Right atrium auricular region (tissue), 2 donors: ENCODE results near the gene KRT84. TPM values are rescaled to one million over a fixed set of nuclear protein-coding genes. Genes with fewer than 3 reads are reported as not detected.

Experiments used
- DNase-seq: peaks from one replicate; pipeline ENCODE4 v3.0.0-alpha.2; 2019; ENCODE audit warnings: low spot score
- H3K27ac ChIP-seq, 2 donors: fragments of 200-600 bp; sonication (generic); 1 replicate in 1 of 2; 2 replicates in 1 of 2; pipeline ENCODE4 v1.5.1; 2016 to 2019
- H3K27me3 ChIP-seq, 2 donors: fragments of 200-600 bp; sonication (generic); one replicate each; pipeline versions ENCODE4 v1.5.1 to v1.6.0; 2017 to 2019
- H3K36me3 ChIP-seq: fragments of 200-600 bp; sonication (generic); one replicate; pipeline ENCODE4 v1.5.1; 2016
- H3K4me1 ChIP-seq, 2 donors: fragments of 200-600 bp; sonication (generic); one replicate each; pipeline versions ENCODE4 v1.5.1 to v1.6.0; 2017 to 2019
- H3K4me3 ChIP-seq, 2 donors: fragments of 200-600 bp; sonication (generic); 1 replicate in 1 of 2; 2 replicates in 1 of 2; pipeline ENCODE4 v1.5.1; 2017 to 2019; ENCODE audit warnings: mild to moderate bottlenecking in 1 of 2, moderate library complexity in 1 of 2
- H3K9me3 ChIP-seq, 2 donors: fragments of 200-600 bp; sonication (generic); one replicate each; pipeline ENCODE4 v1.5.1; 2019
- CTCF ChIP-seq, 2 donors: fragments of 200-600 bp; sonication (generic); IDR thresholded peaks; one replicate each; pipeline ENCODE4 v1.5.1; 2019; ENCODE audit warnings: antibody characterized with exemption in 2 of 2
- total RNA-seq, 2 donors: library from RNA; depleted of rRNA; stranded (reverse); fragments of >200 nt; gene quantifications; one replicate each; pipeline ENCODE4 v1.1.0, GENCODE V29; 2016

The KRT84 gene
- total RNA-seq, 2 donors from 2014 or later, result 0.28 TPM; not detected in 1

GRCh38 chr12:52356031-52356761 is 29.3 kb downstream of the KRT84 start:
- Histone ChIP-seq H3K4me1 (peaks cover 0 to 8% of the 10 kb centered on the region in 2 donors), H3K27ac (no peak overlapping the region), H3K4me3 (no peak overlapping the region), H3K9me3 (no peaks in the 10 kb centered on the region), H3K27me3 (no peaks in the 10 kb centered on the region), H3K36me3 (no peaks in the 10 kb centered on the region)
- TF ChIP-seq CTCF (IDR thresholded peaks at IDR 0.05), result no peak
- DNase-seq, result no peak

- Histone ChIP-seq H3K27ac (no peak overlapping the region), H3K4me1 (peaks cover 0 to 8% of the 10 kb centered on the region in 2 donors), H3K4me3 (no peak overlapping the region), H3K36me3 (no peaks in the 10 kb centered on the region), H3K27me3 (no peaks in the 10 kb centered on the region), H3K9me3 (no peaks in the 10 kb centered on the region)
- TF ChIP-seq CTCF (IDR thresholded peaks at IDR 0.05), result no peak
- no peak for DNase-seq
Observed at GRCh38 chr12:52355176-52355575, 30.3 kb downstream of the KRT84 start.

GRCh38 chr12:52354200-52354599 is 31.3 kb downstream of the KRT84 start:
- DNase-seq, result no peak
- no peaks in the 10 kb centered on the region for H3K27me3 ChIP-seq
- H3K36me3 ChIP-seq, result no peaks in the 10 kb centered on the region
- H3K9me3 ChIP-seq, result no peaks in the 10 kb centered on the region
- H3K27ac ChIP-seq, result no peak overlapping the region
- H3K4me3 ChIP-seq, result no peak overlapping the region
- TF ChIP-seq CTCF (IDR thresholded peaks at IDR 0.05), result no peak
- peaks cover 0 to 8% of the 10 kb centered on the region in 2 donors for H3K4me1 ChIP-seq

GRCh38 chr12:52353766-52354165 is 31.7 kb downstream of the KRT84 start:
- DNase-seq, result no peak
- no peaks in the 10 kb centered on the region for H3K9me3 ChIP-seq
- no peak for TF ChIP-seq CTCF (IDR thresholded peaks at IDR 0.05)
- no peaks in the 10 kb centered on the region for H3K27me3 ChIP-seq
- no peak overlapping the region for H3K4me3 ChIP-seq
- H3K36me3 ChIP-seq, result no peaks in the 10 kb centered on the region
- H3K27ac ChIP-seq, result no peak overlapping the region
- H3K4me1 ChIP-seq, result peaks cover 0 to 8% of the 10 kb centered on the region in 2 donors

- H3K27me3 ChIP-seq, result no peaks in the 10 kb centered on the region
- H3K4me3 ChIP-seq, result no peak overlapping the region
- no peaks in the 10 kb centered on the region for H3K9me3 ChIP-seq
- no peaks in the 10 kb centered on the region for H3K36me3 ChIP-seq
- H3K27ac ChIP-seq, result no peak overlapping the region
- no peak for TF ChIP-seq CTCF (IDR thresholded peaks at IDR 0.05)
- no peak for DNase-seq
- peaks cover 0 to 8% of the 10 kb centered on the region in 2 donors for H3K4me1 ChIP-seq
Observed at GRCh38 chr12:52352951-52353350, 32.5 kb downstream of the KRT84 start.
